Measurements from ENCODE around the gene OAF.

DNA sequence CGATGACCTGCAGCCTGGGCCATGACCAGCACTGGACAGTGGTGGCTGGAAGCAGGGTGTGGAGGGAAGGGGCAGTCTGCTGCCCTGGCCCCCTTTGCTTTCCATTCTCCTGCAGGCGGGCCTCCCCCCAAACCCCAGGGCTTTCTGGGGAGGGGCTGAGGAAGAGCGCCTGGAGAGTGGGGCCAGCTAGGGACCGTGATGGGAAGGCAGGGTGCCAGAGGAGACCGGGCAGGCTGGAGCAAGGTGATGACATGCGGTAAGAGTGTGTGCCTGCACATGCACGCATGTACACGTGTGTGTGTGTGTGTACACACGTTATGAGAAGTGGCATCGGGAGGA lies 7.8 kb downstream of the OAF start:
- no peak for TF ChIP-seq POLR2AphosphoS5 (IDR thresholded peaks at IDR 0.05; ENCODE audit: low read depth, low read length)
- no peak for TF ChIP-seq POLR2A (IDR thresholded peaks at IDR 0.05; ENCODE audit: control extremely low read depth in 1 of 2, low read depth in 2 of 2, low read length in 2 of 2)
- no peak for TF ChIP-seq MAFK (IDR thresholded peaks at IDR 0.05; ENCODE audit: low read depth, low read length)

All from H1 (cell line).